Fibroblast of lung (primary cell): ENCODE results near the gene SDK1. TPM values are rescaled to one million over a fixed set of nuclear protein-coding genes. Genes with fewer than 3 reads are reported as not detected.

Experiments
- DNase-seq, 2 donors: peaks; one replicate each; pipeline versions ENCODE4 v3.0.0 to v3.0.0-alpha.2; 2010; ENCODE audit warnings: low read depth in 2 of 2
- H2AFZ ChIP-seq: 2 replicates; pipeline ENCODE4 v1.5.1; 2012; ENCODE audit warnings: low read length, control low read depth, inconsistent platforms
- H3K27ac ChIP-seq: 2 replicates; pipeline ENCODE4 v1.5.1; 2011; ENCODE audit warnings: low read length, control low read depth; ENCODE audit not compliant: insufficient read depth
- H3K27me3 ChIP-seq: 2 replicates; pipeline ENCODE4 v1.5.1; 2011; ENCODE audit warnings: mild to moderate bottlenecking, low read length; ENCODE audit not compliant: control insufficient read depth, insufficient read depth
- H3K36me3 ChIP-seq: 2 replicates; pipeline ENCODE4 v1.5.1; 2011; ENCODE audit warnings: low read length; ENCODE audit not compliant: control insufficient read depth, insufficient read depth
- H3K4me1 ChIP-seq: 2 replicates; pipeline ENCODE4 v1.5.1; 2011; ENCODE audit warnings: low read length; ENCODE audit not compliant: control insufficient read depth, insufficient read depth; ENCODE audit errors: extremely low read depth
- H3K4me2 ChIP-seq: 2 replicates; pipeline ENCODE4 v1.5.1; 2011; ENCODE audit warnings: low read length, control low read depth; ENCODE audit not compliant: insufficient read depth; ENCODE audit errors: extremely low read depth
- H3K4me3 ChIP-seq, 4 experiments: fragments of 200-600 bp in 1 of 4; sonication (generic) in 1 of 4; replicated peaks in 1 of 4; 2 replicates each; pipeline ENCODE4 v1.5.1; 2011 to 2016; ENCODE audit warnings: low read length in 4 of 4, low read depth in 3 of 4, mild to moderate bottlenecking in 3 of 4, control low read depth in 2 of 4, inconsistent platforms in 1 of 4, mixed read lengths in 1 of 4; ENCODE audit not compliant: insufficient read depth in 1 of 4; ENCODE audit errors: control extremely low read depth in 1 of 4
- H3K79me2 ChIP-seq: 2 replicates; pipeline ENCODE4 v1.5.1; 2012; ENCODE audit warnings: mild to moderate bottlenecking, low read length, inconsistent platforms; ENCODE audit not compliant: control insufficient read depth, insufficient read depth
- H3K9ac ChIP-seq: 2 replicates; pipeline ENCODE4 v1.5.1; 2011; ENCODE audit warnings: mild to moderate bottlenecking, low read length, control low read depth; ENCODE audit not compliant: insufficient read depth
- H3K9me3 ChIP-seq: 2 replicates; pipeline ENCODE4 v1.5.1; 2012; ENCODE audit warnings: low read depth, low read length; ENCODE audit not compliant: control insufficient read depth, insufficient read depth
- H4K20me1 ChIP-seq: 2 replicates; pipeline ENCODE4 v1.5.1; 2011; ENCODE audit warnings: low read length; ENCODE audit not compliant: control insufficient read depth, insufficient read depth; ENCODE audit errors: extremely low read depth
- EZH2 ChIP-seq: IDR thresholded peaks from 2 replicates; pipeline ENCODE4 v1.5.1; 2012; ENCODE audit warnings: low read length, control low read depth, mild to moderate bottlenecking; ENCODE audit errors: missing control alignments
- polyA plus RNA-seq, 2 donors: library from polyadenylated mRNA; depleted of rRNA in 1 of 2; stranded (reverse) in 1 of 2; unstranded in 1 of 2; fragments of >200 nt; gene quantifications; 2 replicates each; pipeline ENCODE4 v1.2.1, GENCODE V29; 2011 to 2012; ENCODE audit warnings: missing spikeins in 1 of 2
- total RNA-seq: library from RNA; depleted of rRNA; stranded (reverse); fragments of >200 nt; gene quantifications from 2 replicates; pipeline ENCODE4 v1.2.1, GENCODE V29; 2014
- TF ChIP-seq, protein P1 (sequence below), 2 donors: IDR thresholded peaks in 1 of 2; conservative IDR thresholded peaks in 1 of 2; 1 replicate in 1 of 2; 2 replicates in 1 of 2; pipeline ENCODE4 v1.5.1; 2011 to 2012; ENCODE audit warnings: low read length in 2 of 2, control low read depth in 1 of 2, inconsistent platforms in 1 of 2, low read depth in 1 of 2, mild to moderate bottlenecking in 1 of 2

Gene SDK1
- total and polyA plus RNA-seq, 2 donors (not counting 1 experiment from before 2014, with no cell fraction given), result 1.0 to 8.6 TPM

DNA sequence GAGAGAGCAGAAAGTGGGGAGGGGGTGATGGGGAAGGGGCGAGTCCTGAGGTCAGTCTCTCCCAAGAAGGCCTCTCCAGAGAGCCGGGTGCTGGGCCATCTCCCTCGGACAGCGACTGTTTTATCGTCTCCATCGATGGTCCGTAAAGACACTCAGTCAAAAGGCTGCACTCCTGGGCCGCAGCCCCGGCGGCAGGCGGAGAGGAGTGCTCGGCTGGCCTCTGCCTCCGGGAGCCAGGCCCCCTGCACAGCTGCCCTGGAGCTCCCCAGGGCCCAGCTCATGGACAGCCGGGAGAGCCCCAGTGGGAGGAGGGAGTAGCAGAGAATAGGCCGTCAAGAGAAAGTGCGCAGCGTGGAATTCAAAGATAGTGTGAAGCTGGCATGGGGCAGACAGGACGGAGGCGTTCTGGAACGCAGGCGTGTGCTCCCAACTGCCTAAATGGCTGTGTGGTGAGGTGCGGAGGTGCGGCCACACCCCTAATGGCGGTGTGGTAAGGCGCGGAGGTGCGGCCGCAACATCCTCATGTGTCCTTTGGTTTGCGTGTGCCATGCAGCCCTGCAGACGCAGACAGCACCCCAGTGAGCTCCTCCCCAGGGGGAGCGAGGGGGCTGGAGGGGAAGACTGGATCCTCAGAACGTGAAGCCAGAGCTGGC is 903.6 kb downstream of the SDK1 start:
- H3K4me1 ChIP-seq, result no peaks in the 10 kb centered on the region
- H3K4me2 ChIP-seq, result no peak overlapping the region
- H3K9ac ChIP-seq, result no peak overlapping the region
- H3K27ac ChIP-seq, result no peak overlapping the region
- no peaks in the 10 kb centered on the region for H3K27me3 ChIP-seq
- no peaks in the 10 kb centered on the region for H3K9me3 ChIP-seq
- H3K4me3 ChIP-seq, result peak overlapping the region in 1 of 4 experiments; percentile 12
- DNase-seq, result peak in 1 of 2 donors; percentile 2
- H3K36me3 ChIP-seq, result no peaks in the 10 kb centered on the region
- TF ChIP-seq, protein P1, sequence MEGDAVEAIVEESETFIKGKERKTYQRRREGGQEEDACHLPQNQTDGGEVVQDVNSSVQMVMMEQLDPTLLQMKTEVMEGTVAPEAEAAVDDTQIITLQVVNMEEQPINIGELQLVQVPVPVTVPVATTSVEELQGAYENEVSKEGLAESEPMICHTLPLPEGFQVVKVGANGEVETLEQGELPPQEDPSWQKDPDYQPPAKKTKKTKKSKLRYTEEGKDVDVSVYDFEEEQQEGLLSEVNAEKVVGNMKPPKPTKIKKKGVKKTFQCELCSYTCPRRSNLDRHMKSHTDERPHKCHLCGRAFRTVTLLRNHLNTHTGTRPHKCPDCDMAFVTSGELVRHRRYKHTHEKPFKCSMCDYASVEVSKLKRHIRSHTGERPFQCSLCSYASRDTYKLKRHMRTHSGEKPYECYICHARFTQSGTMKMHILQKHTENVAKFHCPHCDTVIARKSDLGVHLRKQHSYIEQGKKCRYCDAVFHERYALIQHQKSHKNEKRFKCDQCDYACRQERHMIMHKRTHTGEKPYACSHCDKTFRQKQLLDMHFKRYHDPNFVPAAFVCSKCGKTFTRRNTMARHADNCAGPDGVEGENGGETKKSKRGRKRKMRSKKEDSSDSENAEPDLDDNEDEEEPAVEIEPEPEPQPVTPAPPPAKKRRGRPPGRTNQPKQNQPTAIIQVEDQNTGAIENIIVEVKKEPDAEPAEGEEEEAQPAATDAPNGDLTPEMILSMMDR (conservative IDR thresholded peaks at IDR 0.05 in 1 of 2, IDR thresholded peaks at IDR 0.05 in 1 of 2; ENCODE audit: low read depth in 1 of 2, low read length in 2 of 2), result no peak
- TF ChIP-seq EZH2, result no peak
- H3K79me2 ChIP-seq, result no peaks in the 10 kb centered on the region
- no peaks in the 10 kb centered on the region for H4K20me1 ChIP-seq
- H2AFZ ChIP-seq, result no peak overlapping the region

- no peak overlapping the region for H3K4me3 ChIP-seq
- no peaks in the 10 kb centered on the region for H3K27me3 ChIP-seq
- H4K20me1 ChIP-seq, result no peaks in the 10 kb centered on the region
- no peak overlapping the region for H3K27ac ChIP-seq
- H2AFZ ChIP-seq, result no peak overlapping the region
- H3K9ac ChIP-seq, result no peak overlapping the region
- H3K9me3 ChIP-seq, result no peaks in the 10 kb centered on the region
- H3K4me1 ChIP-seq, result no peaks in the 10 kb centered on the region
- no peak overlapping the region for H3K4me2 ChIP-seq
- no peak for TF ChIP-seq EZH2
- TF ChIP-seq, protein P1 (conservative IDR thresholded peaks at IDR 0.05 in 1 of 2, IDR thresholded peaks at IDR 0.05 in 1 of 2; ENCODE audit: low read depth in 1 of 2, low read length in 2 of 2), result no peak
- no peaks in the 10 kb centered on the region for H3K79me2 ChIP-seq
- no peak for DNase-seq
- no peaks in the 10 kb centered on the region for H3K36me3 ChIP-seq
Measured at GRCh38 chr7:4205828-4206227, 904.8 kb downstream of the SDK1 start.

DNA sequence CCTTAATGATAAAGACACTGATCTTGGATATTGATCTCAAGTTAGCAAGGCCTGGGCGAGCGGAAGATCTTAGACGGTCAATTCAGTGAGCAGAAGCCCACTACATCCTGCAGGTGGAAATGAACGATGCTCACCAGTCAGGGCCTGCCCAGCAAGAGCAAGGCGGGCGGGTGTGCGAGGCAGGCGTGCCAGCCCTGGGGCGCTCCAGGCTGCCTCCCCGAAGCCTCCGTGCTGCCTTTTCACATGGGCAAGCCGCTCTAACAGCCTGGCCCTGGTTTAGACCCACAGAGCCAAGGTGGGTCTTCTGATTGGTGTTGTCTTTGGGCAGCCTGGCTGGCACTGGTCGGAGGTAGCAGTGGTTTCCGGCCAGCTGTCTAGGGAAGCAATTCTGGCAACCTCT is 906.0 kb downstream of the SDK1 start:
- H3K4me2 ChIP-seq, result no peak overlapping the region
- H3K27ac ChIP-seq, result no peak overlapping the region
- no peak for TF ChIP-seq EZH2
- TF ChIP-seq, protein P1 (conservative IDR thresholded peaks at IDR 0.05 in 1 of 2, IDR thresholded peaks at IDR 0.05 in 1 of 2; ENCODE audit: low read depth in 1 of 2, low read length in 2 of 2), result no peak
- H3K4me1 ChIP-seq, result no peaks in the 10 kb centered on the region
- no peak overlapping the region for H3K4me3 ChIP-seq
- no peak for DNase-seq
- H3K9me3 ChIP-seq, result no peaks in the 10 kb centered on the region
- no peaks in the 10 kb centered on the region for H3K79me2 ChIP-seq
- no peak overlapping the region for H3K9ac ChIP-seq
- no peaks in the 10 kb centered on the region for H3K36me3 ChIP-seq
- no peak overlapping the region for H2AFZ ChIP-seq
- H4K20me1 ChIP-seq, result no peaks in the 10 kb centered on the region
- H3K27me3 ChIP-seq, result no peaks in the 10 kb centered on the region
